Panc1 (cell line): ENCODE data around the gene SLC30A5. TPM values are rescaled to one million over a fixed set of nuclear protein-coding genes. Genes with fewer than 3 reads are reported as not detected.

Experiments
- ATAC-seq: fragments of 200-7000 bp; cut with Tn5 transposase; 2 replicates; pipeline ENCODE4 v1.9.1; 2020; ENCODE audit warnings: mild to moderate bottlenecking, moderate library complexity
- BruUV-seq: library from RNA; stranded (reverse); fragments of 400-500 nt; replicated peaks from 2 replicates; lab custom pipeline; 2021; lab: Mats Ljungman, UMichigan
- CTCF ChIA-PET: fragments of 300-600 bp; sonication (Branson Sonifier 250); formaldehyde crosslinking; loops from one replicate; lab custom pipeline; 2022; ENCODE audit warnings: antibody characterized with exemption; lab: Charles Lee
- POLR2A ChIA-PET: fragments of 300-600 bp; sonication (Branson Sonifier 250); formaldehyde crosslinking; loops from one replicate; lab custom pipeline; 2022; ENCODE audit warnings: antibody characterized with exemption; lab: Charles Lee
- DNase-seq: peaks from one replicate; pipeline ENCODE4 v3.0.0-alpha.2; 2010; ENCODE audit warnings: low read depth, low spot score
- H3K27ac ChIP-seq: 2 replicates; pipeline ENCODE4 v1.5.1; 2011; ENCODE audit warnings: mild to moderate bottlenecking, low read length, inconsistent platforms
- H3K27me3 ChIP-seq: fragments of 200-500 bp; sonication (Bioruptor generic); 2 replicates; pipeline ENCODE4 v1.6.0; 2014; ENCODE audit warnings: low read length, inconsistent platforms; ENCODE audit not compliant: control insufficient read depth, insufficient read depth
- H3K36me3 ChIP-seq: fragments of 200-500 bp; sonication (Bioruptor generic); 2 replicates; pipeline ENCODE4 v1.5.1; 2014; ENCODE audit warnings: inconsistent platforms, mild to moderate bottlenecking, low read length, moderate library complexity; ENCODE audit not compliant: control insufficient read depth, insufficient read depth
- H3K4me1 ChIP-seq: 2 replicates; pipeline ENCODE4 v1.5.1; 2011; ENCODE audit warnings: inconsistent platforms, mild to moderate bottlenecking, low read length, moderate library complexity; ENCODE audit not compliant: control insufficient read depth, insufficient read depth
- H3K4me3 ChIP-seq, 2 experiments: 2 replicates each; pipeline ENCODE4 v1.5.1; 2011 to 2012; ENCODE audit warnings: low read depth in 2 of 2, low read length in 2 of 2, mild to moderate bottlenecking in 2 of 2, inconsistent platforms in 1 of 2, moderate library complexity in 1 of 2
- H3K9me3 ChIP-seq: fragments of 200-500 bp; sonication (Bioruptor generic); 2 replicates; pipeline ENCODE4 v1.5.1; 2014; ENCODE audit warnings: low read depth, mild to moderate bottlenecking, inconsistent platforms, low read length, moderate library complexity; ENCODE audit not compliant: control insufficient read depth, insufficient read depth
- CTCF ChIP-seq: fragments of 450-650 bp; IDR thresholded peaks from 2 replicates; pipeline ENCODE4 v1.5.1; 2017; ENCODE audit warnings: mild to moderate bottlenecking
- POLR2AphosphoS5 ChIP-seq: IDR thresholded peaks from 2 replicates; pipeline ENCODE4 v1.6.1; 2012; ENCODE audit warnings: mild to moderate bottlenecking, low read depth, low read length, moderate library complexity
- REST ChIP-seq, 2 experiments: IDR thresholded peaks; 2 replicates each; pipeline ENCODE4 v1.6.1; 2011 to 2012; ENCODE audit warnings: low read depth in 2 of 2, control low read depth in 1 of 2, low read length in 1 of 2, mild to moderate bottlenecking in 1 of 2, moderate library complexity in 1 of 2; ENCODE audit not compliant: insufficient read depth in 1 of 2
- SIN3A ChIP-seq: IDR thresholded peaks from 2 replicates; pipeline ENCODE4 v1.6.1; 2012; ENCODE audit warnings: low read depth, mild to moderate bottlenecking, low read length, moderate library complexity, borderline replicate concordance; ENCODE audit not compliant: insufficient read depth
- TCF7L2 ChIP-seq: IDR thresholded peaks from 2 replicates; pipeline ENCODE4 v1.6.1; 2011; ENCODE audit warnings: mild to moderate bottlenecking, low read depth, low read length, inconsistent platforms
- in situ Hi-C: cut with HindIII; loops from 2 replicates; pipeline ENCODE4 v1.10.0; 2016; ENCODE audit warnings: low sequenced_read_pairs, low pct_unique_long_range_greater_than_20kb
- intact Hi-C: fragments of 100-400 bp; cut with micrococcal nuclease; formaldehyde crosslinking; loops from one replicate; pipeline ENCODE4 v1.10.0; 2022; ENCODE audit not compliant: unreplicated experiment
- total RNA-seq: library from RNA; stranded (reverse); gene quantifications from one replicate; pipeline ENCODE4 v1.2.1, GENCODE V29; 2021; ENCODE audit not compliant: unreplicated experiment

The SLC30A5 gene
- total RNA-seq, 1 experiment from 2014 or later, result 61.3 TPM

DNA sequence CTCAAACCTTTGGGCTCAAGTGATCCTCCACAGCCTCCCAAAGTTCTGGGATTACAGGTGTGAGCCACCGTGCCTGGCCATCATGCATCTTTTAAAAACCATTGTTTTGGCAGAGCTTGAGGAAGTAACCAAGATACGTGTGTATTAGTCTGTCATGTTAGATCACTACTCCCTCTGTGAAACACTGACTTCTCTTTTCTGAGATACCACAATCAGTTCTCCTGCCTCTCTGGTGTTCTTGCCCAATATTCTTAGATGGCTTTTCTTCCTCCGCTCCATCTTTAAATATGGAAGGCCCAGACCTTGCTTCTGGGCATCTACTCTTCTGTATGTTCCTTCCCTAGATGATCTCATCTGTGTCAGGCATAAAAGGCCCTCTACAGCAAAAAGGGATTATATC lies 58.9 kb downstream of the SLC30A5 start:
- POLR2A ChIA-PET, result interaction anchor here (0.7 kb wide), 1 partner anchor 31 kb away, joined by 5 read pairs; no protein-coding TSS in a partner anchor

GRCh38 chr5:69156456-69156855 lies 62.6 kb downstream of the SLC30A5 start:
- H3K27me3 ChIP-seq, result no peaks in the 10 kb centered on the region
- DNase-seq, result no peak
- ChIA-PET POLR2A (no interaction called here), CTCF (no interaction called here)
- in situ Hi-C loops, result no loop called here
- intact Hi-C loops, result no loop called here
- TF ChIP-seq SIN3A (no peak), CTCF (no peak)
- H3K36me3 ChIP-seq, result no peaks in the 10 kb centered on the region
- no peak for ATAC-seq
- no peak overlapping the region for H3K4me3 ChIP-seq
- no peaks in the 10 kb centered on the region for H3K4me1 ChIP-seq
- no peaks in the 10 kb centered on the region for H3K9me3 ChIP-seq
- no TSS peak for BruUV-seq
- no peak overlapping the region for H3K27ac ChIP-seq

More for the DNA sequence above, 58.9 kb downstream of the SLC30A5 start:
- no peak for ATAC-seq
- no peak for TF ChIP-seq REST (IDR thresholded peaks at IDR 0.05; ENCODE audit: insufficient read depth in 1 of 2, low read depth in 2 of 2, low read length in 1 of 2)
- no peak for TF ChIP-seq SIN3A
- TF ChIP-seq TCF7L2, result no peak
- TF ChIP-seq CTCF, result no peak
- TF ChIP-seq POLR2AphosphoS5, result no peak
- Histone ChIP-seq H3K9me3 (no peaks in the 10 kb centered on the region), H3K27me3 (no peaks in the 10 kb centered on the region), H3K36me3 (no peaks in the 10 kb centered on the region), H3K4me1 (no peaks in the 10 kb centered on the region), H3K27ac (no peak overlapping the region), H3K4me3 (no peak overlapping the region)
- CTCF ChIA-PET, result no interaction called here
- BruUV-seq, result no TSS peak
- intact Hi-C loops (no loop called here), in situ Hi-C loops (no loop called here)
- DNase-seq, result no peak
